IMR-90 (cell line): ENCODE data around the gene GBP7. TPM values are rescaled to one million over a fixed set of nuclear protein-coding genes. Genes with fewer than 3 reads are reported as not detected.

Experiments used
- ATAC-seq: fragments of 200-7000 bp; cut with Tn5 transposase; 2 replicates; pipeline ENCODE4 v1.9.1; 2020; ENCODE audit warnings: low read depth, mild to moderate bottlenecking, moderate library complexity
- BruUV-seq: library from RNA; stranded (reverse); fragments of 400-500 nt; replicated peaks from 2 replicates; lab custom pipeline; 2021; lab: Mats Ljungman, UMichigan
- CTCF ChIA-PET: fragments of 300-600 bp; formaldehyde crosslinking; extraction: SDS; loops from one replicate; lab custom pipeline; 2021; ENCODE audit warnings: antibody characterized with exemption; lab: Yijun Ruan, JAX
- POLR2A ChIA-PET: fragments of 300-600 bp; sonication (Branson Sonifier 250); formaldehyde crosslinking; loops from one replicate; lab custom pipeline; 2022; ENCODE audit warnings: antibody characterized with exemption; ENCODE audit not compliant: unreplicated experiment; lab: Charles Lee
- DNase-seq: peaks from one replicate; pipeline ENCODE4 v3.0.0; 2013
- H2AFZ ChIP-seq: replicated peaks from 2 replicates; pipeline ENCODE3; 2013; ENCODE audit warnings: low read length, mild to moderate bottlenecking; ENCODE audit not compliant: poor library complexity
- H2AK5ac ChIP-seq: 2 replicates; pipeline ENCODE4 v1.6.1; 2013; ENCODE audit warnings: low read depth, low read length, inconsistent platforms
- H2AK9ac ChIP-seq: replicated peaks from 2 replicates; pipeline ENCODE3; 2013; ENCODE audit warnings: mild to moderate bottlenecking, low read depth, low read length, moderate library complexity; ENCODE audit not compliant: poor library complexity
- H2BK120ac ChIP-seq: 2 replicates; pipeline ENCODE4 v1.6.1; 2013; ENCODE audit warnings: low read depth, low read length, inconsistent platforms
- H2BK15ac ChIP-seq: 3 replicates; pipeline ENCODE4 v1.6.1; 2013; ENCODE audit warnings: low read depth, low read length, inconsistent platforms
- H2BK20ac ChIP-seq: 2 replicates; pipeline ENCODE4 v1.6.1; 2013; ENCODE audit warnings: low read depth, mild to moderate bottlenecking, inconsistent platforms, low read length, moderate library complexity
- H2BK5ac ChIP-seq: 2 replicates; pipeline ENCODE4 v1.6.1; 2013; ENCODE audit warnings: mild to moderate bottlenecking, low read depth, low read length, inconsistent platforms; ENCODE audit not compliant: poor library complexity, severe bottlenecking
- H3K14ac ChIP-seq: replicated peaks from 2 replicates; pipeline ENCODE4 v1.6.1; 2013; ENCODE audit warnings: low read depth, low read length, inconsistent platforms
- H3K18ac ChIP-seq: 2 replicates; pipeline ENCODE4 v1.6.1; 2013; ENCODE audit warnings: low read depth, low read length, control low read depth
- H3K23ac ChIP-seq: 2 replicates; pipeline ENCODE4 v1.6.1; 2013; ENCODE audit warnings: low read depth, low read length, inconsistent platforms
- H3K27ac ChIP-seq: 2 replicates; pipeline ENCODE4 v1.5.1; 2013; ENCODE audit warnings: mild to moderate bottlenecking, control low read depth, low read length; ENCODE audit not compliant: insufficient read depth
- H3K27me3 ChIP-seq: 2 replicates; pipeline ENCODE4 v1.6.1; 2013; ENCODE audit warnings: low read length; ENCODE audit not compliant: control insufficient read depth, insufficient read depth
- H3K36me3 ChIP-seq: 2 replicates; pipeline ENCODE4 v1.6.1; 2013; ENCODE audit warnings: low read length, mixed read lengths; ENCODE audit not compliant: control insufficient read depth, insufficient read depth
- H3K4ac ChIP-seq: 2 replicates; pipeline ENCODE4 v1.6.1; 2013; ENCODE audit warnings: low read depth, low read length, inconsistent platforms
- H3K4me1 ChIP-seq: 2 replicates; pipeline ENCODE4 v1.6.1; 2013; ENCODE audit warnings: low read length, mixed read lengths; ENCODE audit not compliant: control insufficient read depth, insufficient read depth
- H3K4me2 ChIP-seq: 2 replicates; pipeline ENCODE4 v1.6.1; 2013; ENCODE audit warnings: low read depth, mild to moderate bottlenecking, control low read depth, low read length, moderate library complexity
- H3K4me3 ChIP-seq: 2 replicates; pipeline ENCODE4 v1.5.1; 2013; ENCODE audit warnings: low read depth, mild to moderate bottlenecking, control low read depth, low read length, moderate library complexity; ENCODE audit not compliant: insufficient read depth
- H3K56ac ChIP-seq: 2 replicates; pipeline ENCODE4 v1.6.1; 2013; ENCODE audit warnings: low read length, inconsistent platforms; ENCODE audit not compliant: insufficient read depth; ENCODE audit errors: extremely low read depth
- H3K79me1 ChIP-seq, 2 experiments: 2 replicates each; pipeline ENCODE4 v1.6.1; 2013; ENCODE audit warnings: low read length in 2 of 2, inconsistent platforms in 1 of 2, low read depth in 1 of 2
- H3K9ac ChIP-seq: 2 replicates; pipeline ENCODE4 v1.6.1; 2013; ENCODE audit warnings: low read depth, low read length, control low read depth
- H3K9me1 ChIP-seq: 2 replicates; pipeline ENCODE4 v1.6.1; 2013; ENCODE audit warnings: low read length, inconsistent platforms; ENCODE audit not compliant: insufficient read depth
- H3K9me3 ChIP-seq: 2 replicates; pipeline ENCODE4 v1.6.1; 2013; ENCODE audit warnings: low read length; ENCODE audit not compliant: control insufficient read depth, insufficient read depth
- H4K20me1 ChIP-seq: 2 replicates; pipeline ENCODE4 v1.6.1; 2013; ENCODE audit warnings: low read length, inconsistent platforms; ENCODE audit not compliant: insufficient read depth
- H4K5ac ChIP-seq: 2 replicates; pipeline ENCODE4 v1.6.1; 2013; ENCODE audit warnings: mild to moderate bottlenecking, low read depth, low read length, control low read depth
- H4K8ac ChIP-seq, 2 experiments: 2 replicates each; pipeline ENCODE4 v1.6.1; 2013; ENCODE audit warnings: low read depth in 2 of 2, low read length in 2 of 2, control low read depth in 1 of 2, inconsistent platforms in 1 of 2
- H4K91ac ChIP-seq: 2 replicates; pipeline ENCODE4 v1.6.1; 2013; ENCODE audit warnings: low read depth, low read length, inconsistent platforms; ENCODE audit not compliant: insufficient read depth
- BHLHE40 ChIP-seq: fragments of 150-350 bp; IDR thresholded peaks from 2 replicates; pipeline ENCODE4 v1.6.1; 2016; ENCODE audit warnings: mild to moderate bottlenecking, low read depth, low read length
- CHD1 ChIP-seq: IDR thresholded peaks from 2 replicates; pipeline ENCODE4 v1.6.1; 2012; ENCODE audit warnings: low read depth, low read length, improper control_type of control experiment
- ELK1 ChIP-seq: fragments of 150-350 bp; IDR thresholded peaks from 2 replicates; pipeline ENCODE4 v1.6.1; 2016; ENCODE audit warnings: low read depth, mild to moderate bottlenecking, low read length, moderate library complexity, borderline replicate concordance
- FOS ChIP-seq: fragments of 150-350 bp; IDR thresholded peaks from 2 replicates; pipeline ENCODE4 v1.6.1; 2016; ENCODE audit warnings: low read depth, low read length
- MAZ ChIP-seq: IDR thresholded peaks from 2 replicates; pipeline ENCODE4 v1.6.1; 2012; ENCODE audit warnings: low read depth, mild to moderate bottlenecking, low read length, improper control_type of control experiment, moderate library complexity, borderline replicate concordance
- MXI1 ChIP-seq: IDR thresholded peaks from 2 replicates; pipeline ENCODE4 v1.6.1; 2012; ENCODE audit warnings: low read depth, mild to moderate bottlenecking, low read length, moderate library complexity, borderline replicate concordance
- NFE2L2 ChIP-seq: fragments of 150-350 bp; IDR thresholded peaks from 2 replicates; pipeline ENCODE4 v1.6.1; 2016; ENCODE audit warnings: low read depth, mild to moderate bottlenecking, low read length
- RCOR1 ChIP-seq: IDR thresholded peaks from 2 replicates; pipeline ENCODE4 v1.6.1; 2012; ENCODE audit warnings: mild to moderate bottlenecking, low read length, improper control_type of control experiment; ENCODE audit not compliant: insufficient replicate concordance
- RFX5 ChIP-seq: IDR thresholded peaks from 2 replicates; pipeline ENCODE4 v1.8.0; 2012; ENCODE audit warnings: low read depth, mild to moderate bottlenecking, low read length, moderate library complexity
- SMC3 ChIP-seq: fragments of 150-350 bp; IDR thresholded peaks from 2 replicates; pipeline ENCODE4 v1.6.1; 2016; ENCODE audit warnings: low read depth, mild to moderate bottlenecking, antibody characterized with exemption, low read length, moderate library complexity
- whole genome bisulfite sequencing, 2 experiments: methylation state at CpG; one replicate each; pipeline versions ENCODE4 v1.1.5 to v1.1.7; 2013; ENCODE audit warnings: missing lambda C conversion rate in 2 of 2; ENCODE audit not compliant: insufficient read length in 1 of 2; ENCODE audit errors: extremely low coverage in 2 of 2; 5-methylcytosine and 5-hydroxymethylcytosine counted together
- dilution Hi-C: fragments of 300-500 bp; cut with HindIII; formaldehyde crosslinking; loops from one replicate; pipeline ENCODE4 v1.14.3; 2018; ENCODE audit warnings: low sequenced_read_pairs; ENCODE audit not compliant: unreplicated experiment
- in situ Hi-C: fragments of 300-500 bp; cut with MboI; formaldehyde crosslinking; loops from 3 replicates; pipeline ENCODE4 v1.14.3; 2019; ENCODE audit warnings: low sequenced_read_pairs, inconsistent platforms, mixed read lengths
- intact Hi-C: fragments of 100-400 bp; cut with micrococcal nuclease; formaldehyde crosslinking; loops from 2 replicates; pipeline ENCODE4 v1.10.0; 2022
- polyA plus RNA-seq, 3 experiments: library from polyadenylated mRNA; depleted of rRNA; stranded (reverse); fragments of >200 nt; gene quantifications; 2 replicates each; pipeline ENCODE4 v1.2.3, GENCODE V29; 2012; ENCODE audit warnings: low replicate concordance in 1 of 3
- total RNA-seq: library from RNA; depleted of rRNA; stranded (reverse); fragments of >200 nt; gene quantifications from 2 replicates; pipeline ENCODE4 v1.2.3, GENCODE V29; 2012

GBP7 gene
- total and polyA plus RNA-seq, 2 of the 4 experiments (the other 2 are of a cell fraction), result not detected

GRCh38 chr1:89149976-89150375, 25.8 kb downstream of the GBP7 start:
- H4K5ac ChIP-seq, result no peak overlapping the region
- 71% methylated on average over 1 of the region's 3 CpGs; no CpG with 5 or more reads in 1 of the 2 experiments for WGBS, 2 experiments
- CTCF ChIA-PET, result interaction anchor here (1.9 kb wide), 1 partner anchor 64 kb away, joined by 9 read pairs; no protein-coding TSS in a partner anchor

More at GRCh38 chr1:89149976-89150375, 25.8 kb downstream of the GBP7 start:
- Histone ChIP-seq H3K4ac (no peak overlapping the region), H3K27me3 (no peaks in the 10 kb centered on the region), H2BK120ac (no peak overlapping the region), H2AFZ (no peak overlapping the region), H4K8ac (no peak overlapping the region), H3K23ac (no peak overlapping the region), H3K9me3 (no peaks in the 10 kb centered on the region), H3K4me1 (no peaks in the 10 kb centered on the region), H3K18ac (no peak overlapping the region), H3K27ac (no peak overlapping the region), H3K36me3 (no peaks in the 10 kb centered on the region), H4K20me1 (no peaks in the 10 kb centered on the region), H3K56ac (no peak overlapping the region), H2AK9ac (no peak overlapping the region), H3K9me1 (no peaks in the 10 kb centered on the region), H2BK15ac (no peak overlapping the region), H2AK5ac (no peak overlapping the region), H3K4me3 (no peak overlapping the region), H3K79me1 (no peaks in the 10 kb centered on the region), H3K9ac (no peak overlapping the region), H3K14ac (no peak overlapping the region), H4K91ac (no peak overlapping the region), H2BK20ac (no peak overlapping the region), H3K4me2 (no peak overlapping the region), H2BK5ac (no peak overlapping the region)
- ATAC-seq (no peak), DNase-seq (no peak)
- dilution Hi-C loops, result no loop called here
- no peak for TF ChIP-seq CHD1
- TF ChIP-seq NFE2L2, result no peak
- no peak for TF ChIP-seq MXI1
- no peak for TF ChIP-seq MAZ
- TF ChIP-seq SMC3, result no peak
- no peak for TF ChIP-seq RFX5
- TF ChIP-seq BHLHE40, result no peak
- no peak for TF ChIP-seq FOS
- TF ChIP-seq ELK1, result no peak
- no peak for TF ChIP-seq RCOR1
- POLR2A ChIA-PET, result no interaction called here
- intact Hi-C loops, result loop anchor here (1.0 kb wide), 2 partner anchors 64 to 152 kb away; no protein-coding TSS in a partner anchor
- in situ Hi-C loops, result no loop called here
- no TSS peak for BruUV-seq
